GM23338 (cell line): ENCODE results near the gene ZCCHC14.

Source experiments
- CREB1 ChIP-seq: fragments of 250-450 bp; sonication (Bioruptor Pico); IDR thresholded peaks from 2 replicates; pipeline ENCODE4 v1.5.0; 2020; ENCODE audit warnings: low read depth, mild to moderate bottlenecking, moderate library complexity
- CTCF ChIP-seq, 2 experiments: fragments of 200-600 bp in 1 of 2; sonication (generic) in 1 of 2; conservative IDR thresholded peaks; 2 replicates each; pipeline versions ENCODE4 v1.5.1 to v1.6.1; 2016 to 2017; ENCODE audit warnings: antibody characterized with exemption in 2 of 2, low read depth in 2 of 2, mild to moderate bottlenecking in 2 of 2, moderate library complexity in 1 of 2
- ETS1 ChIP-seq: IDR thresholded peaks from 2 replicates; pipeline ENCODE4 v1.6.1; 2016; ENCODE audit warnings: antibody characterized with exemption
- EZH2 ChIP-seq: fragments of 200-600 bp; sonication (generic); IDR thresholded peaks from one replicate; pipeline ENCODE4 v1.8.0; 2017; ENCODE audit warnings: antibody characterized with exemption, mild to moderate bottlenecking, low read depth; ENCODE audit not compliant: unreplicated experiment
- EZH2phosphoT487 ChIP-seq: fragments of 200-600 bp; sonication (generic); IDR thresholded peaks from one replicate; pipeline ENCODE4 v1.8.1; 2018; ENCODE audit warnings: antibody characterized with exemption; ENCODE audit not compliant: unreplicated experiment
- JUNB ChIP-seq: IDR thresholded peaks from one replicate; pipeline ENCODE4 v1.6.1; 2016; ENCODE audit warnings: antibody characterized with exemption; ENCODE audit not compliant: unreplicated experiment
- NANOG ChIP-seq: IDR thresholded peaks from 2 replicates; pipeline ENCODE4 v1.6.1; 2016; ENCODE audit warnings: antibody characterized with exemption, borderline replicate concordance
- POLR2AphosphoS5 ChIP-seq: IDR thresholded peaks from 2 replicates; pipeline ENCODE4 v1.6.1; 2016; ENCODE audit warnings: antibody characterized with exemption, low read depth
- REST ChIP-seq: IDR thresholded peaks from one replicate; pipeline ENCODE4 v1.6.1; 2018; ENCODE audit warnings: antibody characterized with exemption; ENCODE audit not compliant: unreplicated experiment
- STAT1 ChIP-seq: IDR thresholded peaks from one replicate; pipeline ENCODE4 v1.6.1; 2016; ENCODE audit warnings: antibody characterized with exemption; ENCODE audit not compliant: unreplicated experiment
- ZNF462 ChIP-seq: fragments of 250-450 bp; sonication (Bioruptor Pico); IDR thresholded peaks from 2 replicates; pipeline ENCODE4 v1.5.0; 2020; ENCODE audit warnings: mild to moderate bottlenecking, moderate library complexity

GRCh38 chr16:87412371-87412995, 80.3 kb downstream of the ZCCHC14 start:
- TF ChIP-seq CTCF (conservative IDR thresholded peaks at IDR 0.05; ENCODE audit: low read depth in 2 of 2) (no peak), EZH2 (no peak), JUNB (no peak), POLR2AphosphoS5 (no peak), EZH2phosphoT487 (no peak), CREB1 (CRISPR knock-in tag) (no peak), REST (no peak), ZNF462 (CRISPR knock-in tag) (no peak), ETS1 (no peak), STAT1 (no peak), NANOG (no peak)
